ENCODE measurements around the gene CTAGE4. TPM values are rescaled to one million over a fixed set of nuclear protein-coding genes. Genes with fewer than 3 reads are reported as not detected.
"Not testable (repeated sequence)": the region's sequence is repeated elsewhere in the genome, so short reads cannot be mapped to it uniquely, and the experiment has no call there.

CTAGE4 gene
- total RNA-seq, 1 donor from 2014 or later, result 1.4 TPM

DNA sequence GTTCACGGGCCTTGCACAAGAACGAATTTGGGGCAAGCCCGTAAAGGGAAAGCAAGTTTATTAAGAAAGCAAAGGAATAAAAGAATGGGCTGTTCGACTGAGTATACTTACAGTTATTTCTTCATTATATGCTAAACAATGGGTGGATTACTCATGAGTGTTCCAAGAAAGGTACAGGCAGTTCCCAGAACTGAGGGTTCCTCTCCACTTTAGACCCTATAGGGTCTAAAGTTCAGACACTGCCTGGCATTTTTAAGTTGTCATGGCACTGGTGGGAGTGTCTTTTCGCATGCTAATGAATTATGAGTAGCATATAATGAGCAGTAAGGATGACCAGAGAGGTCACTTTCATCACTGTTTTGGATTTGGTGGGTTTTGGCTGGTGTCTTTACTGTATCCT lies 22.0 kb downstream of the CTAGE4 start:
- H3K36me3 Mint-ChIP-seq (ENCODE audit: low read depth, unreplicated experiment); H3K27me3 Mint-ChIP-seq (ENCODE audit: low read depth, unreplicated experiment); H3K36me3 ChIP-seq (ENCODE audit: insufficient read depth, low read length); H4K20me1 ChIP-seq (ENCODE audit: insufficient read depth, low read length); H3K27ac ChIP-seq (ENCODE audit: low read depth, low read length); H3K4me3 ChIP-seq (ENCODE audit: insufficient read depth, low read depth, low read length); H3K9me3 Mint-ChIP-seq (ENCODE audit: unreplicated experiment); H3K4me2 ChIP-seq (ENCODE audit: low read length); H3K9ac ChIP-seq (ENCODE audit: low read length); H3K4me1 ChIP-seq (ENCODE audit: insufficient read depth, low read length); H3K4me3 Mint-ChIP-seq (ENCODE audit: unreplicated experiment); H3K4me1 Mint-ChIP-seq (ENCODE audit: low read depth, unreplicated experiment); H3K27me3 ChIP-seq (ENCODE audit: insufficient read depth, low read length); H3K27ac Mint-ChIP-seq (ENCODE audit: unreplicated experiment); DNase-seq (ENCODE audit: low read depth); H2AFZ ChIP-seq (ENCODE audit: low read depth, low read length); H3K79me2 ChIP-seq (ENCODE audit: insufficient read depth, low read length); FAIRE-seq; H3K9me3 ChIP-seq (ENCODE audit: insufficient read depth, low read depth, low read length): not testable (repeated sequence)

DNA sequence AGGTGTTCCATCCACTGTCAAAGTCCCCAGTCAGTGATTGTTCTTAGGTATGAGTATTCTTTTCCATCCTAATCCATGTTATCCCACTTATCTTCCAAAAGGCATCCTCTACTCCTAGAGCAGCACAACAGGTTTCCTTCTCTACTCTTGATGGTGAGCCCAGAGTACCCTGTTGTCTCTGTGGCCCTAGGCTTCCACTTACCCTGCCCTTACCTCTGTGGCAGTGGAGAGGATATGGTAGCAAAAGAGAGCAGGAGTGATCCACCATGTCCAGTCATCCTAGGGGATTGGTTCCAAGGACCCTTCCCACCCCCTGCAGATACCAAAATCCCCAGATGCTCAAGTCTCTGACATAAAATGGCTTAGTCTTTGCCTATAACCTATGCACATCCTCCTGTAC lies 33.9 kb downstream of the CTAGE4 start:
- not testable (repeated sequence) for FAIRE-seq; H3K9ac ChIP-seq (ENCODE audit: low read length); H3K27ac Mint-ChIP-seq (ENCODE audit: unreplicated experiment); H3K79me2 ChIP-seq (ENCODE audit: insufficient read depth, low read length); H3K9me3 ChIP-seq (ENCODE audit: insufficient read depth, low read depth, low read length); H3K4me1 Mint-ChIP-seq (ENCODE audit: low read depth, unreplicated experiment); DNase-seq (ENCODE audit: low read depth); H3K36me3 Mint-ChIP-seq (ENCODE audit: low read depth, unreplicated experiment); H3K4me3 ChIP-seq (ENCODE audit: insufficient read depth, low read depth, low read length); H3K27ac ChIP-seq (ENCODE audit: low read depth, low read length); H3K4me1 ChIP-seq (ENCODE audit: insufficient read depth, low read length); H4K20me1 ChIP-seq (ENCODE audit: insufficient read depth, low read length); H3K27me3 ChIP-seq (ENCODE audit: insufficient read depth, low read length); H2AFZ ChIP-seq (ENCODE audit: low read depth, low read length); H3K9me3 Mint-ChIP-seq (ENCODE audit: unreplicated experiment); H3K36me3 ChIP-seq (ENCODE audit: insufficient read depth, low read length); H3K4me2 ChIP-seq (ENCODE audit: low read length); H3K27me3 Mint-ChIP-seq (ENCODE audit: low read depth, unreplicated experiment); H3K4me3 Mint-ChIP-seq (ENCODE audit: unreplicated experiment)

DNA sequence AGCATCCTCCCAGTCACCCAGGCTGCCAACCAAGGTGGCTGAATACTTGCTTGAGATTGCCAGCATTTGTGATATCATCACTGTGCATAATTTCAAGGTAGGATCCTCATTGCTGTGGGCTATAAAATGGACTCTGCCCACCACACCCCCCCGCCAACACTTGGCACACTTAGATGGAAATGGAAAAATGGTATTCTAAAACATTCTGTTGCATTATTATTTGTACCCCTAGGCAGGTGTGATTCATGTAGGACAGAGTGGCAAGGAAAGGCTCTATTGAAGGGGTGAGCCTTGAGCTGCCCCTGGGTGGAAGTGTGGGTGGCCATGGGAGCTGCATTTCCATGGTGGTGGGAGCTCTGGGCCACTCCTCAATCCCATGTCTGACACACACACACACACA lies 35.3 kb downstream of the CTAGE4 start:
- not testable (repeated sequence) for H3K4me1 Mint-ChIP-seq (ENCODE audit: low read depth, unreplicated experiment); FAIRE-seq

DNA sequence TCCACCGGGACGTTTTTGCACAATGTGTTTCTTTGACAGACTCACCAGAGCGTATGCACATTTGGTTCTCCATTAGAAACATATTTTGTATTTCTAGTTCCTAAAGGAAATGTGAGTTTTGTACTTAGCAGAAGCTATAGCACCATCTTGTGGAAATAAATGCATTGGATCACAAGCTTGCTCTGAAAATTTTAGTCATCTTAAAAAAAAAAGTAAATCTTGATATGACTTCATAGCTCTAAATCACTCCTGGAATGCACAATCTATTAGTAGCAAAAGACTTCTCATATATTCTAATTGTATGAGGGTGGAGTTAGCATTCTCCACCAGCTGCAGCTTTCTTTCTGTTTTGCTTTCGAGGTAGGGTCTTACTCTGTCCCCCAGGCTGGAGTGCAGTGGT lies 35.9 kb downstream of the CTAGE4 start:
- not testable (repeated sequence) for H3K27me3 Mint-ChIP-seq (ENCODE audit: low read depth, unreplicated experiment); H3K4me1 ChIP-seq (ENCODE audit: insufficient read depth, low read length); H3K27ac ChIP-seq (ENCODE audit: low read depth, low read length); H4K20me1 ChIP-seq (ENCODE audit: insufficient read depth, low read length); H2AFZ ChIP-seq (ENCODE audit: low read depth, low read length); H3K4me2 ChIP-seq (ENCODE audit: low read length); H3K79me2 ChIP-seq (ENCODE audit: insufficient read depth, low read length); H3K4me3 ChIP-seq (ENCODE audit: insufficient read depth, low read depth, low read length); H3K27me3 ChIP-seq (ENCODE audit: insufficient read depth, low read length); H3K27ac Mint-ChIP-seq (ENCODE audit: unreplicated experiment); H3K36me3 ChIP-seq (ENCODE audit: insufficient read depth, low read length); H3K9me3 ChIP-seq (ENCODE audit: insufficient read depth, low read depth, low read length); H3K36me3 Mint-ChIP-seq (ENCODE audit: low read depth, unreplicated experiment); H3K9me3 Mint-ChIP-seq (ENCODE audit: unreplicated experiment); H3K9ac ChIP-seq (ENCODE audit: low read length); DNase-seq (ENCODE audit: low read depth); H3K4me3 Mint-ChIP-seq (ENCODE audit: unreplicated experiment); H3K4me1 Mint-ChIP-seq (ENCODE audit: low read depth, unreplicated experiment)
- FAIRE-seq, result peak; percentile 69

More for the DNA sequence above, 35.3 kb downstream of the CTAGE4 start:
- H3K4me3 ChIP-seq (ENCODE audit: insufficient read depth, low read depth, low read length); H3K9me3 ChIP-seq (ENCODE audit: insufficient read depth, low read depth, low read length); H2AFZ ChIP-seq (ENCODE audit: low read depth, low read length); H3K36me3 Mint-ChIP-seq (ENCODE audit: low read depth, unreplicated experiment); H3K36me3 ChIP-seq (ENCODE audit: insufficient read depth, low read length); H3K27me3 Mint-ChIP-seq (ENCODE audit: low read depth, unreplicated experiment); H3K9me3 Mint-ChIP-seq (ENCODE audit: unreplicated experiment); H3K27ac Mint-ChIP-seq (ENCODE audit: unreplicated experiment); H3K79me2 ChIP-seq (ENCODE audit: insufficient read depth, low read length); DNase-seq (ENCODE audit: low read depth); H3K27ac ChIP-seq (ENCODE audit: low read depth, low read length); H4K20me1 ChIP-seq (ENCODE audit: insufficient read depth, low read length); H3K9ac ChIP-seq (ENCODE audit: low read length); H3K4me2 ChIP-seq (ENCODE audit: low read length); H3K27me3 ChIP-seq (ENCODE audit: insufficient read depth, low read length); H3K4me3 Mint-ChIP-seq (ENCODE audit: unreplicated experiment); H3K4me1 ChIP-seq (ENCODE audit: insufficient read depth, low read length): not testable (repeated sequence)

DNA sequence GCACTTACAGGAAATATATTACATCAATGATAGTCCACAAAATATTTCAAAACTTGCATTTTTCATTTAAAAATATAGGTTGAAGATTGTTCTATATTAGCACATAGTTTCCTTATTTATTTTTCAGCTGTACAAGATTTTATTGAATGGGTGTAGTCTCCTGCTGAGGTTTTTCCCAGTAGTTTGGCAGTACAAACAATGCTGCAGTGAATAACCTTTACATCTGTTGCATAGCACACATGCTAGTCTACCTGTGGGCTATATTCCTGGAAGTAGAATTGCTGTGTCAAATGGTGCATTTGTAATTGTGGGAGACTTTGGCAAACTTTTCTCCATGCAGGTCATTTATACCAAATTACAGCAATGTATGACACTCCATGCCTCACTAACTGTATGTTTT lies 37.3 kb downstream of the CTAGE4 start:
- not testable (repeated sequence) for H3K9ac ChIP-seq (ENCODE audit: low read length); H3K36me3 ChIP-seq (ENCODE audit: insufficient read depth, low read length); FAIRE-seq; H3K9me3 Mint-ChIP-seq (ENCODE audit: unreplicated experiment); H3K4me3 Mint-ChIP-seq (ENCODE audit: unreplicated experiment); H2AFZ ChIP-seq (ENCODE audit: low read depth, low read length); DNase-seq (ENCODE audit: low read depth); H4K20me1 ChIP-seq (ENCODE audit: insufficient read depth, low read length); H3K4me3 ChIP-seq (ENCODE audit: insufficient read depth, low read depth, low read length); H3K4me1 Mint-ChIP-seq (ENCODE audit: low read depth, unreplicated experiment); H3K9me3 ChIP-seq (ENCODE audit: insufficient read depth, low read depth, low read length); H3K4me1 ChIP-seq (ENCODE audit: insufficient read depth, low read length); H3K27me3 Mint-ChIP-seq (ENCODE audit: low read depth, unreplicated experiment); H3K36me3 Mint-ChIP-seq (ENCODE audit: low read depth, unreplicated experiment); H3K27me3 ChIP-seq (ENCODE audit: insufficient read depth, low read length); H3K79me2 ChIP-seq (ENCODE audit: insufficient read depth, low read length); H3K27ac Mint-ChIP-seq (ENCODE audit: unreplicated experiment); H3K4me2 ChIP-seq (ENCODE audit: low read length); H3K27ac ChIP-seq (ENCODE audit: low read depth, low read length)

DNA sequence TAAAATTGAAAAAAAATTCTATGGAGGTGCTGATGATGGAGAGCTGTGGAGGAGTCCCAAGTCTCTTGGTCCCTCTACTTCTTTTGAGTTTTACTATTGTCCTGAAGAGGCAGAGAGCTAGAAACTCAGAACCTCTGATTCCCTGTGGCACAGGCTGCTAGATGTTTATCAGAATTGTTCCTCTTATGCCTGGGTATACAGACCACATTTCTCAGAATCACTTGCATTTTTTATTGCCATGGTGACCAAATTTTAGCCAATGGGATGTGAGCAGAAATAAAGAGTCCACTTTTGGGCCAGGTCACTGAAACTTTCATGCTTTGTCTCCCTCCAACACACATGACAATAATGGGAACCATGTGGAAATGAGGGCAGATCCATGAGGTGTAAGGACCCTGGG lies 40.4 kb downstream of the CTAGE4 start:
- H3K4me3 ChIP-seq (ENCODE audit: insufficient read depth, low read depth, low read length); FAIRE-seq; H3K4me2 ChIP-seq (ENCODE audit: low read length); H3K79me2 ChIP-seq (ENCODE audit: insufficient read depth, low read length); H3K9me3 ChIP-seq (ENCODE audit: insufficient read depth, low read depth, low read length); H3K36me3 ChIP-seq (ENCODE audit: insufficient read depth, low read length); H4K20me1 ChIP-seq (ENCODE audit: insufficient read depth, low read length); DNase-seq (ENCODE audit: low read depth); H3K4me1 Mint-ChIP-seq (ENCODE audit: low read depth, unreplicated experiment); H3K27ac Mint-ChIP-seq (ENCODE audit: unreplicated experiment); H2AFZ ChIP-seq (ENCODE audit: low read depth, low read length); H3K27ac ChIP-seq (ENCODE audit: low read depth, low read length); H3K27me3 Mint-ChIP-seq (ENCODE audit: low read depth, unreplicated experiment); H3K36me3 Mint-ChIP-seq (ENCODE audit: low read depth, unreplicated experiment); H3K4me1 ChIP-seq (ENCODE audit: insufficient read depth, low read length); H3K4me3 Mint-ChIP-seq (ENCODE audit: unreplicated experiment); H3K27me3 ChIP-seq (ENCODE audit: insufficient read depth, low read length); H3K9ac ChIP-seq (ENCODE audit: low read length); H3K9me3 Mint-ChIP-seq (ENCODE audit: unreplicated experiment): not testable (repeated sequence)

All from astrocyte (in vitro differentiated cells and primary cell).